ENCODE measurements around the gene IPO13.

DNA sequence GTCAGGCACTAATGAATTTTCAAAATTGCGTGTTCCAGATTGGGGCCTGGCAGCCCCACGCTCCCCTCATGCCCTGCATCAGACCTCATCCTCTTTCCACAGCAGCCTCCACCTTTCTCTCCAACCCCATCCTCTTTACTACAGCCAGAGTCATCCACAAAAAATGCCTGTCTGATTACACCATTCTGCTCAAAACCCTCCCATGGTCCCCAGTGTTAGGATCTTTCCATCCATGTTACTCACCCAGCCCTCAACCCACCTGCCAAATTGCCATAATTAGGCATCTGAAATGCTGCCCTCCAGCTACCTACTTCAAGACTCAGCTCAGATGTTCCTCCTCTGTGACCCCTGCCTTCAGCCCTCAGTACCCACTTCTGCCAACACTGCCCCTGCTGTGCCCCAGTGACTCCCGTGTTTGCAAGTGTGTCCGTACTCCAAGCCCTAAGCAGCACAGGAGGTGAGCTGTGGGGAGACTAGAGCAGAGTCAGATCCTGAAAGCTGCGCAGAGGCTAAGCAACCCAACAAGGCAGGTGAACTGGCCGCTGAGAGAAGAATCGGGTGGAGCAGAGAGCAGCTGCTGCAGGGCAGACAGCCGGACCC is 13.9 kb upstream of the IPO13 start:
- TF ChIP-seq POLR2A (IDR thresholded peaks at IDR 0.05): no peak
- no peak for TF ChIP-seq CTCF (IDR thresholded peaks at IDR 0.05)
